AG04449 (cell line): ENCODE measurements around the gene S100A9.

Experiments used
- CTCF ChIA-PET: fragments of 350-600 bp; formaldehyde crosslinking; extraction: SDS; loops from one replicate; lab custom pipeline; 2021; ENCODE audit warnings: antibody characterized with exemption; lab: Yijun Ruan, JAX
- POLR2A ChIA-PET: fragments of 400-600, 350-600 bp; formaldehyde crosslinking; extraction: SDS; loops from one replicate; lab custom pipeline; 2020; ENCODE audit warnings: antibody characterized with exemption, inconsistent platforms; lab: Yijun Ruan, JAX
- DNase-seq: peaks from one replicate; pipeline ENCODE4 v3.0.0-alpha.2; 2010; ENCODE audit warnings: low read depth, low spot score
- H3K4me3 ChIP-seq: 2 replicates; pipeline ENCODE4 v1.5.1; 2011; ENCODE audit warnings: low read depth, mild to moderate bottlenecking, control low read depth, low read length
- TF ChIP-seq, protein P1 (sequence below): IDR thresholded peaks from one replicate; pipeline ENCODE4 v1.5.1; 2011; ENCODE audit warnings: mild to moderate bottlenecking, moderate library complexity, low read length, control low read depth, inconsistent platforms; ENCODE audit not compliant: insufficient read depth; ENCODE audit errors: missing control alignments

The S100A9 gene

DNA sequence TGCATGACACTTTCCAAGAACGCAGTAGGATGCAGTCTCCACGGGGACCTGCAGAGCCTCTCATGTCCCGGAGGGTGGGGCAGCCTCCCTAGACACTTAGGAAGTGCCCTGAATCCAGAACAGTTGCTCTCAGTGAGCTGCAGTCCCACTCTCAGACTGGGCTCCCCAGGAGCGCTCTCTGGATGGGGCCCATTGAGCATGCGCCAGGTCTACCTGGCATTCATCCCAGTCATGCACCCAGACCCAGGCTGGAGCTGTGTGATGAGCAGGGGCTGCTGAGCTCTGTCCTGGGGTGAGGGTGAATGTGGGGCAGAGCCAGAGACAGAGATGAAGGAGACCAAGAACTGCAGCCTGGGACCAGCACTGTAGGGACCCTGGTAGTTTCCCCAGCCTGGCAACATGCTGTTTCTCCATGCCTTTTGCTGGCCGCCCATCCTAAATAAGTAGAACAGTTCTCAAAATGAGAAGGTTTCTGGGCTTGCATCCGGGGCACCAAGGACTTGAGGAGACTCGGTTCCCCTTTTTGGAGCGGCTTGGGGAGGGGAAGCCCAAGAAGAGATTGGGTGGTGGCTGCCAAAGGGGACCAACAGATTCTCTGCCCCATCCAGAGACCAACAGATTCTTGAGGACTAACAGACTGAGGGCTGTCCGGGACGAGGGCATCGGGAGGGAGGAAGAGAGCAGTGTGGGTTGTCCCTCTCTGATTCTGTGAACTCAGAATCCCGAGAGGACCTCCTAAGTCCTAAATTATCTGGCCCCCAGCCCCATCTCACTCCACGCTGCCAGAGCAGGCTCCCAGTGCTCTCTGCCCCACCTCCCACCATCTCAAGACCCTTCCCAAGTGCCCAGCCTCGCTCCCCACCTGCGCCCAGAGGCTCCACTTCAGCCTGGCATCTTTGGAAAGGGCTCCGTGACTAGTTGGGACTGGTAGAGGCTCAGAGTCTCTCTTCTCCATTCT lies 8.0 kb upstream of the S100A9 start:
- ChIA-PET POLR2A (no interaction called here), CTCF (interaction anchor here (14.9 kb wide), 1 partner anchor 142 kb away, joined by 527 read pairs; no protein-coding TSS in a partner anchor)
- TF ChIP-seq, protein P1, sequence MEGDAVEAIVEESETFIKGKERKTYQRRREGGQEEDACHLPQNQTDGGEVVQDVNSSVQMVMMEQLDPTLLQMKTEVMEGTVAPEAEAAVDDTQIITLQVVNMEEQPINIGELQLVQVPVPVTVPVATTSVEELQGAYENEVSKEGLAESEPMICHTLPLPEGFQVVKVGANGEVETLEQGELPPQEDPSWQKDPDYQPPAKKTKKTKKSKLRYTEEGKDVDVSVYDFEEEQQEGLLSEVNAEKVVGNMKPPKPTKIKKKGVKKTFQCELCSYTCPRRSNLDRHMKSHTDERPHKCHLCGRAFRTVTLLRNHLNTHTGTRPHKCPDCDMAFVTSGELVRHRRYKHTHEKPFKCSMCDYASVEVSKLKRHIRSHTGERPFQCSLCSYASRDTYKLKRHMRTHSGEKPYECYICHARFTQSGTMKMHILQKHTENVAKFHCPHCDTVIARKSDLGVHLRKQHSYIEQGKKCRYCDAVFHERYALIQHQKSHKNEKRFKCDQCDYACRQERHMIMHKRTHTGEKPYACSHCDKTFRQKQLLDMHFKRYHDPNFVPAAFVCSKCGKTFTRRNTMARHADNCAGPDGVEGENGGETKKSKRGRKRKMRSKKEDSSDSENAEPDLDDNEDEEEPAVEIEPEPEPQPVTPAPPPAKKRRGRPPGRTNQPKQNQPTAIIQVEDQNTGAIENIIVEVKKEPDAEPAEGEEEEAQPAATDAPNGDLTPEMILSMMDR, result no peak
- H3K4me3 ChIP-seq, result no peak overlapping the region
- no peak for DNase-seq

DNA sequence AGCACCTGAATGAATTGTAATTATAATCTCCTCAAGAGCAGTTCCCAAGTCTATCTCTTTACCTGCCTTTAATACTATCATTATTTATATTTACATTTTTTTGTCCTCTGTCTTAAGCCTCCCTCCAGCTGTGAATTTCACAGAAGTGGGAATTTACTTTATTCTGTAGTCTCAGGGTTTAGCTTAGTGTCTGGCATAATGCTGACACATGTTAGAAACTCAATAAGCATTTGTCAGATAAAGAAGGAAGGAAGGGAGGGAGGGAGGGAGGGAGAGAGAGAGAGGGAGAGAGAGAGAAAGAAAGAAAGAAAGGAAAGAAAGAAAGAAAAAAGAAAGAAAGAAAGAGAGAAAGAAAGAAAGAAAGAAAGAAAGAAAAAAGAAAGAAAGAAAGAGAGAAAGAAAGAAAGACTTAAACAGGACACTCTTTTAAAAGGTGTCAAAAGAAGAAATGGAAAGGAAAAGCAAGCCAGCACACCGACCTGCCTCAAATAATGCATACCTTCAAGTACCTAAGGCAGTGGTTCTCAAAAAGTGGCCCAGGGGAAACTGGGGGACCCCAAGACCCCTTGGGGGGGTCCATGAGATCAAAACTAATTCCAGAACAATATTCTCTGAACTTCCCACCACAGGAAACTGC lies 7.2 kb upstream of the S100A9 start:
- no peak overlapping the region for H3K4me3 ChIP-seq
- TF ChIP-seq, protein P1, result no peak
- DNase-seq, result no peak
- ChIA-PET CTCF (interaction anchor here (0.8 to 14.9 kb wide), 4 partner anchors 141 to 160 kb away, joined by 3 to 527 read pairs (median 14); no protein-coding TSS in a partner anchor), POLR2A (no interaction called here)

DNA sequence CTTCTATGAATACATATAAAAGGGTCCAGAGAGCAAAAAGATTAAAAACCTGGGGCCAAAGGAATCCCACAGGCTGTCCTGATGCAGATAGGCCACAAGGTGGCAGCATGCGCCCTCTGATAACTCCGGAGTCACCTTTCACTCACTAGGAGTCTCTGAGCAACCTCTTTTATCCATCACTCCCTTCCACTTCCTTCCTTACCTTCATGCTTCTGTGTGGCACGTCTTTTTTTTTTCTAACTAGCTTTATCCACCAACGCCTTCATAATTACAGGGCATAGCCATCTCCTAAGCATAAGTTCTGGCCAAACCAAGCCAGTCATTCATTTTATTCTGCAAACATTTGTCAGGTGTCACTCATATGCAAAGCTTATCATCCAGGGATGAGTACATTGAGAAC lies 5.1 kb upstream of the S100A9 start:
- peak; percentile 2 for DNase-seq
- POLR2A ChIA-PET, result no interaction called here
- H3K4me3 ChIP-seq, result no peak overlapping the region
- CTCF ChIA-PET, result interaction anchor here (0.6 to 14.9 kb wide), 33 partner anchors 8 to 698 kb away, joined by 3 to 527 read pairs (median 4); partner anchors contain the start of genes DENND4B, S100A1, S100A13 and S100A16
- TF ChIP-seq, protein P1, result peak; percentile 82

DNA sequence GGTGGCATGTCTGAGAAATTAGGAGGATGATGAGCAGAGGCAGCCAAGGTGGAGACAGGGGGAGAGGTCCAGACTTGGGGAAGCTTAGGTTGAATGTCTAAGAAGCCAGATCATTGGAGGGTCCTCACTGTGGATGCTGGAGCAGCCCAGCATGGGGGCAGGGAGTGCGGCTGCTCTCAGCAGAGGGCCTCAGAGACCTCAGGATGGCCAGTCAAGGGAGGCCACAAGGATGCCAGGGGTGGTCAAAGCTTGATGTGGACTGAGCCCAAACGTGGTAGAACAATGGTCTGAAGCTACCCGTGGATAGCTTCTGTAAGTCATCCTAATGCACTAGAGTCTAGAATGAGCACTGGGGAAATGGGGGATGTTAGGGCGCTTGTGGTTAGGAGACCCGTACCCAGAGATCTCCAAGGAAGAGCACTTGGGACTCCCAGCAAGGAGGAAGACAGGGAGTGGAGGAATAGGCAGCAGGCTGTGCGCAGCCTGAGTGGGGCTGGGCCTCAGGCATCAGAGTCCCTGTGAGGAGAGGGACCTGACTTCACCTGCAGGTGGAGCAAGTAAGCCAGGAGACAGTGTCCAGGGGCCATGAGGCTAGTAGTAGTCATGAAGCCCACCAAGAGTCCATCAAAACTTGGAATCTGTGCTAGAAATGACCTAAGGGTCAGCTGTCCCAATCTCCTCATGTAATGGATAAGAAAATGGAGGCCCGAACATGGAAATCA lies 4.3 kb upstream of the S100A9 start:
- CTCF ChIA-PET, result interaction anchor here (0.7 to 14.9 kb wide), 25 partner anchors 7 to 593 kb away, joined by 3 to 527 read pairs (median 5); partner anchors contain the start of genes DENND4B, S100A16 and S100A6
- H3K4me3 ChIP-seq, result no peak overlapping the region
- DNase-seq, result no peak
- TF ChIP-seq, protein P1, result peak; percentile 25
- POLR2A ChIA-PET, result no interaction called here

DNA sequence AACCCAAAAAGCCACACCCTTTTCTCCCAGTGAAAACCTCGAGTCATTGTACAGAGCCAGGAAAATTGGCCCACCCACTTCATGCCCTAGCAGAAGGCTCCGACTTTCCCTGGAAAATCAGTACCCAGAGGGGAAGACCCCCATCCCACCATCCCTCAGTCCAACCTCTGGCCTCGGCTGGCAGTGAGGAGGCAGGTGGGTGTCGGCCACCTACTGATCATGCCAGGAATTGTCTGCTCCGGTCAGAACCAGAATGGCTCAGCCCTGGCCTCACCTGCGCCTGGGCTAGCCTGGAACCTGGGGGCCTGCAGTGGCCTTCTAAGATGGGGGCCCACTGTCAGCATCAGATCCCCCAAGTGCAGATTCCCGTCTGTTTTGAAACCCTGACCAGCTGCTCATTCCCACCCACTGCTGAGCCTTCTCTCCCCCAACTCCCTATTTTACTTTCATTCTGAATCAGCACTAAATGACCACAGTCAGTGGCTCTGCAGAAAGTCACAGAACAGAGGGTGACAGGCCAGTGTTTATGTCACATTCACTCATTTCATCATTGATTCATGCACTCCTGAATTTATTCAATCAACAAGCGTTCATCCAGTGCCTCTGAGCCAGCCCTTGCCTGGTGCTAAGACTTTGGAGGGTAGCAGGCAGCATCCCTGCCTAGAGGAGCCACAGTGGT lies 3.0 kb upstream of the S100A9 start:
- ChIA-PET POLR2A (interaction anchor here (0.5 kb wide), 1 partner anchor 366 kb away, joined by 3 read pairs; no protein-coding TSS in a partner anchor), CTCF (interaction anchor here (0.7 to 14.9 kb wide), 15 partner anchors 8 to 305 kb away, joined by 3 to 527 read pairs (median 5); partner anchors contain the start of gene S100A12)
- TF ChIP-seq, protein P1, result no peak
- H3K4me3 ChIP-seq, result no peak overlapping the region
- no peak for DNase-seq
